Measurements from ENCODE around the gene IGSF9B.

IGSF9B gene

DNA sequence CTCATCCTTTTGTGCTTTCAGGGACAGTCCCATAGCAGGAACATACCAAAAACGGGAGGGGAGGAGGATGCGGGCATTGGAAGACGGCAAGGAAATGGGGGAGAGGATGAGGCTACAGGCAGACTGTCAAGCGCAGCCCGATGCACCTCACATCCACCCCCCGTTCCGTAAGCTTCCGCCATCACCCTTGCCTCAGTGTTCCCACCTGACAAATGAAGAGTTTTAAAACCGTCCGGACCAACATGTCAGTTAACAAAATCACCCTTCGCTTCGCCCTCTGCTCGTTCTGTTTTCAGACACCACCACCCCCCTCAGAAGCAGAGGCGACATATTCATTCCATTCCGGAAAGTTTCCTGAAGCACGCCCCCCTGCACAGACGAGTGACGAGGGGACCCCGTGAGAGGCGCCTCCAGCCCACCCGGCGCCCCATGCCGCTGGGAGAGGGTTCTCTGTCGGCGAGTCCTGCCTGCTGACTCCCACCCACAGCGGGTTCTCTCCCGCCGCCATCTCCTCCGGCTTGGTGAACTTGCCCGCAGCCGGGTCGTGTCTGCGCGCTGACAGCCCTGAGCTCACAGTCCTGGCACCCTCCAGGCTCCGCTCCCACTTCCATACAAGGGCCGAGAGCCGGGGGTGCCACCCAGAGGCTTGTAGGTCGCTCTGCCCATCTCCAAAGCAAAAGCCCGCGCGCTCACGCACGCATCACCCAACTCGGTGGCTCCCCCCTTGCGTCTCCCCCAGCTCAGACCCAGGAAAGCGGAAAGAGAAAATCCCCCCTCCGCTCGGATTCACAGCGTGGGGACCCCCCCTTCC is 1.5 kb downstream of the IGSF9B start:
- Histone ChIP-seq H3K4me1 (ENCODE audit: control insufficient read depth in 2 of 2, insufficient read depth in 2 of 2, low read length in 2 of 2) (peaks cover 2 to 4% of the 10 kb centered on the region in 2 donors), H3K27me3 (ENCODE audit: control insufficient read depth in 2 of 2, insufficient read depth in 2 of 2, low read length in 2 of 2) (peaks cover 11 to 35% of the 10 kb centered on the region in 2 donors), H3K4me3 (ENCODE audit: low read length in 2 of 2) (peak overlapping the region; percentile 24 to 48), H3K9ac (ENCODE audit: low read depth in 1 of 2, low read length in 2 of 2) (no peak overlapping the region), H3K36me3 (ENCODE audit: control insufficient read depth in 2 of 2, insufficient read depth in 2 of 2, low read length in 2 of 2) (no peaks in the 10 kb centered on the region), H3K9me3 (ENCODE audit: control insufficient read depth in 2 of 2, low read length in 2 of 2) (no peaks in the 10 kb centered on the region), H3K27ac (ENCODE audit: low read depth in 2 of 2, low read length in 2 of 2) (peak overlapping the region in 1 of 2 donors; percentile 58)

DNA sequence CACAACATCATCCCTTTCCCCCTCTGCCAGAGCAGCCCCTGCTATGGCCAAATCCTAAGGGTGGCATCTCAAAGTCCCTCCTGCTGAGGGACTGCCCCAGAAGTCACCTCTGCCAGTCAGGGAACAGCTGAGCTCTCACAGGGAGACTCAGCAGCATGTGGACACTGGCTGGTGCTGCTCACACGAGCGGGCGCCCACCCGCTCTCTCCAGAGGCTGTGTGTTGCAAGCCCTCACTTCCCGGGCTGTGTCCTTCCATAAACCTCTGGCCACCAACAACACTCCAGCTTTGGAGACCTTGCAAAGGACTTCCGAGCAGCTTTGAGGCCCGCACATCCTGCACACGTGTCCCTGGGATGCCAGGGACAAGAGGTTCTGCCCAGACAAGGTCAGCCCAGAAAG is 2.8 kb downstream of the IGSF9B start:
- peaks cover 11 to 30% of the 10 kb centered on the region in 2 donors for H3K27me3 ChIP-seq (ENCODE audit: control insufficient read depth in 2 of 2, insufficient read depth in 2 of 2, low read length in 2 of 2)
- no peaks in the 10 kb centered on the region for H3K36me3 ChIP-seq (ENCODE audit: control insufficient read depth in 2 of 2, insufficient read depth in 2 of 2, low read length in 2 of 2)
- no peaks in the 10 kb centered on the region for H3K9me3 ChIP-seq (ENCODE audit: control insufficient read depth in 2 of 2, low read length in 2 of 2)
- no peak overlapping the region for H3K4me3 ChIP-seq (ENCODE audit: low read length in 2 of 2)
- no peak overlapping the region for H3K9ac ChIP-seq (ENCODE audit: low read depth in 1 of 2, low read length in 2 of 2)
- H3K4me1 ChIP-seq (ENCODE audit: control insufficient read depth in 2 of 2, insufficient read depth in 2 of 2, low read length in 2 of 2): peaks cover 2 to 4% of the 10 kb centered on the region in 2 donors
- H3K27ac ChIP-seq (ENCODE audit: low read depth in 2 of 2, low read length in 2 of 2): no peak overlapping the region

DNA sequence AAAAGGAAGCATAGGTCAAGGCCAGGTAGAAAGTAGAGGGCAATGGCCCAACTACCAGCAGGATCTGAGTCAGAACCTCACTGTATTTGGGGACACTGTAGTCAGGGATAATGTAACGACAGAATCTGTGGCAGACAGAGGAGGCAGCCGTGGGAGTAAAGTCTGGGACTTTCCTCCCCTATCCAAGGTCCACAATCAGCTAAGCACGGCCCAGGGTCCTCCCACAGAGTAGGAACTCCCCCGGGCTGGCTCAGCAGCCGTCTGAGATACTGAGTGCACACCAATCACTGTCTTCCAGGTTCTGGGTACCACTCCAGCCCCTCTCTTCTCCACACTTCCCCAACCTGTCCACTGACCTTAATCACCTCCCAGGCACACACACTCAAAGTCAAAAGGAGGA is 3.2 kb downstream of the IGSF9B start:
- peaks cover 11 to 26% of the 10 kb centered on the region in 2 donors for H3K27me3 ChIP-seq (ENCODE audit: control insufficient read depth in 2 of 2, insufficient read depth in 2 of 2, low read length in 2 of 2)
- no peak overlapping the region for H3K27ac ChIP-seq (ENCODE audit: low read depth in 2 of 2, low read length in 2 of 2)
- no peak overlapping the region for H3K9ac ChIP-seq (ENCODE audit: low read depth in 1 of 2, low read length in 2 of 2)
- no peaks in the 10 kb centered on the region for H3K36me3 ChIP-seq (ENCODE audit: control insufficient read depth in 2 of 2, insufficient read depth in 2 of 2, low read length in 2 of 2)
- H3K4me1 ChIP-seq (ENCODE audit: control insufficient read depth in 2 of 2, insufficient read depth in 2 of 2, low read length in 2 of 2): peaks cover 2 to 4% of the 10 kb centered on the region in 2 donors
- no peak overlapping the region for H3K4me3 ChIP-seq (ENCODE audit: low read length in 2 of 2)
- no peaks in the 10 kb centered on the region for H3K9me3 ChIP-seq (ENCODE audit: control insufficient read depth in 2 of 2, low read length in 2 of 2)

DNA sequence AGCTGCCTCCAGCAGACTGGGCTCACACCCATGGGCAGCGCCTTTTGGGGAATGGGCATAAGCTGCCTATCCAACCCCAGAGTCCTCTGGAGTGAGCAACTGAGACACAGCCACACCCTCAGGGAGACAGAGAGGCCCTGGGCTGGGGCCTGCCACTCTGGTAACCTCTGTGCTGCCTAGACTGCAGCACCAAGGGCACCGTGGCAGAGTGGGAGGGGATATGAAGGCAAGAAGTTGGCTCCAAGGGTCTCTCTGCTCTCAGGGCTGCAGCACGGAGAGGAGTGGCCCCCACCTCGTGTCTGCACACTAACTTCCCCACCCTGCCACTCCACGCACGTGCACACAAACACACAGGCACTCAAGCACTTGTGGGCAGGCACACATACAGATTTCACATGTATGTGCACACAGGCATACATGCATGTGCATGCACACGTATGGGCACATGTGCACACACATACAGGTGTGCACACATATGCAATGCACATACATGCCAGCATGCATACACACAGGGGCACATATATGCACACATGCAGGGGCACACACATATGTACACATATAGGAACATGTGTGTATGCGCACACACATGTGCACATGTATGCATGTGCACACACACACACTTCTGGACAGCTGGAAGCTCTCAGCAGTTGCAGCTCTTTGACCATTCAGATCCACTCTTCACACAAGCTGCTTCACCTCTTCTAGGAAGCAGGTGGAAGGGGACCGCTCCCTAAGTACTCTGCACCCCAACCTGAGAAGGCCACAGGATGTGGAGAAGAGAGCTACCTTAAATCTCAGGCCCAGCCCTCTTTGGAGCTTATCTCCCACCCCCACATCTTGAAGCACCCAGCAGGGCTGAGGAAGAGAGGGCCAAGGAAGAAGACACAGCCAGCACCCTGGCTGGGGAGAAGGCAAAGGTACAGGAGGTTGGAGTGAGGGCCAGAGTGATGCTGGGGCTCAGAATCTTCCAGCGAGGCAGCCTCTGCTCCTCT is 4.3 kb downstream of the IGSF9B start:
- Histone ChIP-seq H3K27me3 (ENCODE audit: control insufficient read depth in 2 of 2, insufficient read depth in 2 of 2, low read length in 2 of 2) (peaks cover 11 to 15% of the 10 kb centered on the region in 2 donors), H3K4me3 (ENCODE audit: low read length in 2 of 2) (no peak overlapping the region), H3K36me3 (ENCODE audit: control insufficient read depth in 2 of 2, insufficient read depth in 2 of 2, low read length in 2 of 2) (no peaks in the 10 kb centered on the region), H3K27ac (ENCODE audit: low read depth in 2 of 2, low read length in 2 of 2) (no peak overlapping the region), H3K9me3 (ENCODE audit: control insufficient read depth in 2 of 2, low read length in 2 of 2) (no peaks in the 10 kb centered on the region), H3K9ac (ENCODE audit: low read depth in 1 of 2, low read length in 2 of 2) (no peak overlapping the region), H3K4me1 (ENCODE audit: control insufficient read depth in 2 of 2, insufficient read depth in 2 of 2, low read length in 2 of 2) (peaks cover under 1 to 4% of the 10 kb centered on the region in 2 donors)

DNA sequence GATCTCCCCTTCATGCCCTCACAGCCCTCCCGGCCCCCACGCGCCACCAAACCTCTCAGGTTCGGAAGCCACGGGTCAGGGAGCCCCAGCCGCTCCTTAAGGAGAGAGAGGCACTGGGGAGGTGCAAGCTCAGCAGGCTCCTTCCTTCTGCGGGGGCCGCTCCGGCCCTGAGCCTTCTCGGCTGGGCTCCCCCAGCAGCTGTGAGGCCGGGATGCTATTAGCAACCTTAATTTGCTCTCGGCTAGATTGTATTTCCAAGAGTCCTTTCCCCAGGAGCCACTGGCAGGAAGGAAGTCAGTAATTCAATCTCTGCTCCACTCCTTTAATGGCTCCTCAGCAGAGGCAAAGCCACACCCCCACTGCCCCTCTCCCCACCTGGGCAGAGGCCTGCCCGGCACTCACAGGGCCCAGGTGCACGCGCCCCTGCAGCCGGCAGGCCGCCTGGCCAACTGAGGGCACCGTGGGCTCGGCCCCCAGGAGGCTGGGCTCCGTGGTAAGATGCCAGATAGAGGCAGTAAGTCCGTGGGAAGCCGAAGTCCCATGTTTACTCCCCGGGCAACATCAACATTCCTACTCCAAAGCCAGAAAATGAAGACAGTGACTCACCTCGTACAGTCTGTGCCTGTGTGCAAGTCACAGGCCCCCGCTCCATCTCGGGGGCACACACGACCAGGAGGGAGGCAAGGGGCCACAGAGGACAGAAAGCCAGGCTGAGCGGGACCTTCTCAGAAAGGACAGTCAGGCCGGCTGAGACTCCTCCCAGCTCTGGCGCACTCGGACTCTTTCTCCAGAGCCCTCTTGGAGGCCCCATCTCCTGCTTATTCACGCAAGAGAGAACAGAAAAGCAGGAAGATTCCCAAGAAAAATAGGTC is 5.2 kb downstream of the IGSF9B start:
- H3K4me1 ChIP-seq (ENCODE audit: control insufficient read depth in 2 of 2, insufficient read depth in 2 of 2, low read length in 2 of 2): peaks cover 2 to 4% of the 10 kb centered on the region in 2 donors
- H3K27me3 ChIP-seq (ENCODE audit: control insufficient read depth in 2 of 2, insufficient read depth in 2 of 2, low read length in 2 of 2): peaks cover 11 to 14% of the 10 kb centered on the region in 2 donors
- no peak overlapping the region for H3K9ac ChIP-seq (ENCODE audit: low read depth in 1 of 2, low read length in 2 of 2)
- peak overlapping the region in 1 of 2 donors; percentile 38 for H3K27ac ChIP-seq (ENCODE audit: low read depth in 2 of 2, low read length in 2 of 2)
- H3K36me3 ChIP-seq (ENCODE audit: control insufficient read depth in 2 of 2, insufficient read depth in 2 of 2, low read length in 2 of 2): no peaks in the 10 kb centered on the region
- H3K4me3 ChIP-seq (ENCODE audit: low read length in 2 of 2): peak overlapping the region in 1 of 2 donors; percentile 41
- H3K9me3 ChIP-seq (ENCODE audit: control insufficient read depth in 2 of 2, low read length in 2 of 2): no peaks in the 10 kb centered on the region

DNA sequence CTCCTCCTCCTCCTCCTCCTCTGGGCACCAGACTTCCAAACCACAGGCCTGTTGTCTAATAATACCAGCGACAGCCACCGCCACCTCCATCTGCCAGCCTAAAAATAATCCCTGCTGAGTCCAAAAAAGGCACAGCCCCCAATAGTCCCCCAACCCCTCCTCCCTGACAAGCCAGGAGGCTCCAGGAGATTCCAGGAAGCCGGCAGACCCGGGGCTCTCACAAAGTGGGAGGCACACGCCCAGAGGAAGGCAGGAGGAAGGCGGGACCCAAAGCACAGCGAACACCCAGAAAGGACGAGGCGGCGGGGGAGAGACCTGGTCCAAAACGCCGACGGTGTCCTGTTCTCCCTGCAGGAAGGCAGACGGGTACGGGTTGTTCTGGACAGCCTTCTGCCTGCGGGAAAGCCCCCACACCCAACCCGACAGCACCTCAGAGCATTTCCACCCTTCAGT is 5.9 kb downstream of the IGSF9B start:
- Histone ChIP-seq H3K36me3 (ENCODE audit: control insufficient read depth in 2 of 2, insufficient read depth in 2 of 2, low read length in 2 of 2) (no peaks in the 10 kb centered on the region), H3K9ac (ENCODE audit: low read depth in 1 of 2, low read length in 2 of 2) (no peak overlapping the region), H3K27ac (ENCODE audit: low read depth in 2 of 2, low read length in 2 of 2) (peak overlapping the region in 1 of 2 donors; percentile 38), H3K27me3 (ENCODE audit: control insufficient read depth in 2 of 2, insufficient read depth in 2 of 2, low read length in 2 of 2) (peaks cover 11 to 14% of the 10 kb centered on the region in 2 donors), H3K4me3 (ENCODE audit: low read length in 2 of 2) (no peak overlapping the region), H3K4me1 (ENCODE audit: control insufficient read depth in 2 of 2, insufficient read depth in 2 of 2, low read length in 2 of 2) (peaks cover 2 to 6% of the 10 kb centered on the region in 2 donors), H3K9me3 (ENCODE audit: control insufficient read depth in 2 of 2, low read length in 2 of 2) (no peaks in the 10 kb centered on the region)

DNA sequence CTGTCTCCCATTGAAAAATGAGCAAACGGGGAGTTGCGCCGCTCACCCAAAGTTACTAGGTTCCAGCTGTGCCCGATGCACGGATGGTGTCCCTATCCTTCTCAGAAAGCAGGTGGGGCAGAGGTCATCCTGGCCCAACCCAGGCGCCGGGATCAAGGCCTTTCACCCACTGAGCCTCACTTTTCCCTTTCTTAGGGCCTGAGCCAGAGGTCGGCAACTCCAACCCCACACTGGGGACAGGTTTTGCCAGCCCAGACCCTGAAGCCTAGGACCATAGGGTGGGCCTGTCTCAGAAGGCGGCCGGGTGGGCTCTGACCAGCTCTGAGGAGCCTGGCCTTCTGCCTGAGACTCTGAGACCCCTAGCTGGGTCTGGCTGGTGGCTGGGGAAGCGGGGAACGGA is 6.3 kb downstream of the IGSF9B start:
- H3K9ac ChIP-seq (ENCODE audit: low read depth in 1 of 2, low read length in 2 of 2): no peak overlapping the region
- H3K27me3 ChIP-seq (ENCODE audit: control insufficient read depth in 2 of 2, insufficient read depth in 2 of 2, low read length in 2 of 2): peaks cover 11 to 12% of the 10 kb centered on the region in 2 donors
- no peaks in the 10 kb centered on the region for H3K36me3 ChIP-seq (ENCODE audit: control insufficient read depth in 2 of 2, insufficient read depth in 2 of 2, low read length in 2 of 2)
- peaks cover 2 to 6% of the 10 kb centered on the region in 2 donors for H3K4me1 ChIP-seq (ENCODE audit: control insufficient read depth in 2 of 2, insufficient read depth in 2 of 2, low read length in 2 of 2)
- H3K4me3 ChIP-seq (ENCODE audit: low read length in 2 of 2): no peak overlapping the region
- no peaks in the 10 kb centered on the region for H3K9me3 ChIP-seq (ENCODE audit: control insufficient read depth in 2 of 2, low read length in 2 of 2)
- H3K27ac ChIP-seq (ENCODE audit: low read depth in 2 of 2, low read length in 2 of 2): no peak overlapping the region

DNA sequence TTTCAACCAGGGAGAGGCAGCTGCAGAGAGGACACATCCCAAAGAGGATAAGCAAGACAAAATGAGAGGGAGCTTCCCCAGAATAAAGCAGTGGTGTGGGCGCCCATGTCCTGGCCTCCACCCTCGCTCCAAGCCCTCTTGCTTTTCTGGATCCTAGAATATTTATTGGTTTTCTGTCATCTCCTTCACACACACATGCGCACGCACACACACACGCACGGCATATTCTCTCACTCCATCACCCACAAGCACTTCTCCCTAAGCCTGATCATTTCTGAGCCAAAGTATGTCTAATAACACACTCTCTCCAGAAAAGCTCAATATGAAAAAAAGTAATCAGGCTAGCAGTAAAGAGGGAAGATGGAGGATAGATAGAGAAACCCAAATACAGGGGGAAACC is 7.6 kb downstream of the IGSF9B start:
- no peaks in the 10 kb centered on the region for H3K9me3 ChIP-seq (ENCODE audit: control insufficient read depth in 2 of 2, low read length in 2 of 2)
- no peaks in the 10 kb centered on the region for H3K36me3 ChIP-seq (ENCODE audit: control insufficient read depth in 2 of 2, insufficient read depth in 2 of 2, low read length in 2 of 2)
- H3K4me1 ChIP-seq (ENCODE audit: control insufficient read depth in 2 of 2, insufficient read depth in 2 of 2, low read length in 2 of 2): peaks cover 2 to 9% of the 10 kb centered on the region in 2 donors
- H3K4me3 ChIP-seq (ENCODE audit: low read length in 2 of 2): no peak overlapping the region
- no peak overlapping the region for H3K27ac ChIP-seq (ENCODE audit: low read depth in 2 of 2, low read length in 2 of 2)
- no peak overlapping the region for H3K9ac ChIP-seq (ENCODE audit: low read depth in 1 of 2, low read length in 2 of 2)
- H3K27me3 ChIP-seq (ENCODE audit: control insufficient read depth in 2 of 2, insufficient read depth in 2 of 2, low read length in 2 of 2): peaks cover 0 to under 1% of the 10 kb centered on the region in 2 donors

DNA sequence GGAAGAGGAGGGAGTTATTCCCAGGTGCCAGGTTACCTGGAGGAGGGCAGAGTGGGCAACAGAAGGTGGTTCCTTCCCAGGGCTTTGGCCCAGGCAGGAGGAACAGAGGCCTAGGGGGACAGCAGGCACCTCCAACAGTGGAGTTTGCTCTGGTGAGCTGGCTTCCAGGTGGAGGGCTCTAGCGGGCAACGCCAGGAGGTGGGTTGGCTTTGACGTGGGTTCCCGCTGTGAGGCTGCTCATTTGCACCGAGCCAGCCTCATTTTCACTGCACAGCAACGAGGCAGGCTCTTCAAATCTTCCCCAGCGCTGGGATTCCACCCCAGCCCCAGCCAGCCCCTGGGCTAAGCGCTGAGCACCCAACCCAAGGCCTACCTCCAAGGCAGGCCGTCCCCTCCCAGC is 8.1 kb downstream of the IGSF9B start:
- Histone ChIP-seq H3K4me3 (ENCODE audit: low read length in 2 of 2) (no peak overlapping the region), H3K9me3 (ENCODE audit: control insufficient read depth in 2 of 2, low read length in 2 of 2) (no peaks in the 10 kb centered on the region), H3K9ac (ENCODE audit: low read depth in 1 of 2, low read length in 2 of 2) (no peak overlapping the region), H3K27ac (ENCODE audit: low read depth in 2 of 2, low read length in 2 of 2) (no peak overlapping the region), H3K4me1 (ENCODE audit: control insufficient read depth in 2 of 2, insufficient read depth in 2 of 2, low read length in 2 of 2) (peaks cover 2 to 9% of the 10 kb centered on the region in 2 donors), H3K27me3 (ENCODE audit: control insufficient read depth in 2 of 2, insufficient read depth in 2 of 2, low read length in 2 of 2) (no peaks in the 10 kb centered on the region), H3K36me3 (ENCODE audit: control insufficient read depth in 2 of 2, insufficient read depth in 2 of 2, low read length in 2 of 2) (no peaks in the 10 kb centered on the region)

All from mucosa of rectum (tissue), 2 donors.